HG02981 (cell line): ENCODE results near the gene ENTHD1.
"Not testable (repeated sequence)": the region's sequence is repeated elsewhere in the genome, so short reads cannot be mapped to it uniquely, and the experiment has no call there.

Source experiments
- ATAC-seq: cut with Tn5 transposase; IDR thresholded peaks from one replicate; pipeline ENCODE4 v1.9.1; 2021; ENCODE audit warnings: mild to moderate bottlenecking, moderate library complexity; ENCODE audit not compliant: unreplicated experiment

ENTHD1 gene

GRCh38 chr22:39900306-39901227, 7.0 kb upstream of the ENTHD1 start, which contains the start of gene GRAP2:
Gene GRAP2 (plus strand): TSS chr22:39901084. CDS start chr22:39947107, 46,023 bp downstream.
- ATAC-seq: peak; percentile 49

DNA sequence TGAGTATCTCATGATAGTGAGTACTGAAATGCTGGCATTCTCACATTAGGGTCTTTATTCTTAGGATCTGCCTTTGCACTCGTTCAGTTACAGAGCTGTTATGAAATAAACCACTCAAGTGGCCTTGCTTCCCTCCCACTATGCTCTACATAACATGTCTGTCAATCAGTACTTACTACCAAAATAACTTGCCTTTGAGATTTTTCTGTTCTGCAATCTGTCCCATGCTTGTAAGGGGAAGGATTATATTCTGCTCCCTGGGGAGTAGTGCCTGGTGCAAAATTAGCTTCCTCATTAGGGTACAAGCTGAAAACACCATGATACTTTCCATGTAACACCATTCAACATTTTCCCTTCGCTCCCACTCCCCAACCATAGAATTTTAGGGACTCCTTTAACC, 5.4 kb upstream of the ENTHD1 start:
- ATAC-seq: no peak

GRCh38 chr22:39897841-39898240, 4.3 kb upstream of the ENTHD1 start:
- ATAC-seq: no peak

GRCh38 chr22:39896313-39896996, 2.9 kb upstream of the ENTHD1 start:
- no peak for ATAC-seq

DNA sequence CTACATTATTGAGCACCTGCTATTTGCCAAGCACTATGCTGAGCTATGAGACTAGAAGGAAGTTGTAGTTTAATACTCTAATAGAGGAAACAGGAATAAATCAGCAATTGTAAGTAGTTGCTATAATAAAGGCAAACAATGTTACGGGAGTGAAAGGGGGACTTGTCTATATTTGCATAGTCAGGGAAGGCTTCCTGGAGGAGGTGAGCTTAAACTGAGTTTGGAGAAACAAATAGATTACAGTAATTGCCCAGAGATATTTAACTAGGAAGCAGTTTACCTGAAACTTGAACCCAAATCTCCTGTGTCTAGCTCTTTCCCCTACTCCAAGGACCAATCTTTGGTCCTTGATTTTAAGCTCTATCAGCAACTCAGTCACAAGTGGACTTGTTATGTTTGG, 2.1 kb upstream of the ENTHD1 start:
- ATAC-seq: no peak

DNA sequence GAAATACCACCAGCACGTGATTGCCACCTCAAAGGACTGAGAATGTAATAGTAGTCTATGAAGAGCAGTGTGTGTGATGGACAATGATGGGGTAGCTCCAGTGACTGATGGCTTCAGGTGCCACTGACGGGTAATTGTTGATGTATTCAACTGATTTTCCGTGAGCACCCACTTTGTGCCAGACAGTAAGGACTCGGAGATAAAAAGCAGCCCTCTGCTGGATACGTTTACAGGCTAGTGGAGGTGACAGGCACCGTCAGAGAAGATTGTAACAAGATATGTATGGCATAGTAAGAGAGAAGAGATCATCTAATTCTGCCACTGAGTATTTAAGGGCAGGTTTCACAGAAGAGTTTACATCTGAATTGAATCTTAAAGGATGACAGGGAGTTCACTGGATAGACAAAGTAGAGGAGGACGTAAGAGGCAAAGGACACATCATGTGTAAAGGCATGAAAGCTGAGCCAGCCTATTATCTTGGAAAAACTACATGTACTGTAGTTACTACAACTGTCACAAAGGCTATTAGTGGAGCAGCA, 1.1 kb upstream of the ENTHD1 start:
- ATAC-seq: no peak

- ATAC-seq: not testable (repeated sequence)
These were observed 3.6 kb downstream of the ENTHD1 start for GRCh38 chr22:39889924-39890323.

DNA sequence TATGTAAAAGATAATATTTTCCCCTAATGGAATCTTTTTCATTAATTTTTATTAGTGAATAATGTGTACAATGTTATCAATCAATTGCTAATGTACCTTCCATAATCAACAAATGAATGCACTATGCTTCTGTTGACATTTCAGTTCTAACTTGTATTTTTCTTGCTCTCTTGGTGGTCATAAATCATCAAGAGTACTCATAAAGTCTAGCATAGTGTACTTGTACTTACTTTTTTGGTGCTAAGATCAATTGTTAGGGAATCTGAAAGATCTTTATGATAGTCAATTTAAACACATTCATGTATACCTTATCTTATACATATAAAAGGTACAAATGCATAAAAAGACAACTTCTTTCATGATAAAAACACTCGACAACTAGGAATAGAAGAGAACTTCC, 10.5 kb downstream of the ENTHD1 start:
- no peak for ATAC-seq

DNA sequence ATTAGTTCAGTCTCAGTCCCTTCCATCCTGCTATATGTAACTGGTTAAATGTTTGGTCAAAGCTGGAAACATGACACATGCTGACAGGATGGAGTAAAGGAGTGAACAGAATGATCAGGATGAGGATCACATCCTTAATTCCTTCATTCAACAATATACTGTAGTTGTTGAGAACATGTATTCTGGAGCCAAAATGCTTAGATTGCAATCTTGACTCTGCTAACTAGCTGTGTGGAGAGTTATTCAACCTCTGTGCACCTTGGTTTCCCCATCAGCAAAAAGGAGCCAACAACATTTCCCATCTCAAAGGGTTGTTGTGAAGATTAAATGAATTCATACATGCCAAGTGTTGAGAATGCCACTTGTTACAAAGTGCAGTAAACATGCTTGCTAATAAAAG, 12.8 kb downstream of the ENTHD1 start:
- ATAC-seq: no peak

- no peak for ATAC-seq
These were observed 16.3 kb downstream of the ENTHD1 start for GRCh38 chr22:39877079-39877845.

GRCh38 chr22:39875176-39875885, 18.2 kb downstream of the ENTHD1 start:
- not testable (repeated sequence) for ATAC-seq

DNA sequence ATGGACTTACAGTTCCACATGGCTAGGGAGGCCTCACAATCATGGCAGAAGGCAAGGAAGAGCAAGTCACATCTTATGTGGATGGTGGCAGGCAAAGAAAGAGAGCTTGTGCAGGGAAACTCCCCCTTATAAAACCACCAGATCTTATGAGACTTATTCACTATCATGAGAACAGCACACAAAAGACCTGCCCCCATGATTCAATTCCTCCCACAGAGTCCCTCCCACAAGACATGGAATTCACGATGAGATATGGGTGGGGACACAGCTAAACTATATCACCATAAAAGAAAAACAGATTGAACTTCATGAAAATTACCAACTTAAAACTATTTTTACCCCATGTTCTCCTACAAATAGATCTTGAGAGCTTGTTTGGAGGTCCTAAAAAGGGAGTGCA, 19.6 kb downstream of the ENTHD1 start:
- ATAC-seq: no peak

- ATAC-seq: no peak
These were observed 21.0 kb downstream of the ENTHD1 start for GRCh38 chr22:39872548-39872947.

GRCh38 chr22:39871008-39871798, 22.4 kb downstream of the ENTHD1 start:
- ATAC-seq: no peak

- ATAC-seq: not testable (repeated sequence)
These were observed 23.8 kb downstream of the ENTHD1 start for GRCh38 chr22:39869797-39870196.

- no peak for ATAC-seq
These were observed 24.8 kb downstream of the ENTHD1 start for GRCh38 chr22:39868741-39869140.

DNA sequence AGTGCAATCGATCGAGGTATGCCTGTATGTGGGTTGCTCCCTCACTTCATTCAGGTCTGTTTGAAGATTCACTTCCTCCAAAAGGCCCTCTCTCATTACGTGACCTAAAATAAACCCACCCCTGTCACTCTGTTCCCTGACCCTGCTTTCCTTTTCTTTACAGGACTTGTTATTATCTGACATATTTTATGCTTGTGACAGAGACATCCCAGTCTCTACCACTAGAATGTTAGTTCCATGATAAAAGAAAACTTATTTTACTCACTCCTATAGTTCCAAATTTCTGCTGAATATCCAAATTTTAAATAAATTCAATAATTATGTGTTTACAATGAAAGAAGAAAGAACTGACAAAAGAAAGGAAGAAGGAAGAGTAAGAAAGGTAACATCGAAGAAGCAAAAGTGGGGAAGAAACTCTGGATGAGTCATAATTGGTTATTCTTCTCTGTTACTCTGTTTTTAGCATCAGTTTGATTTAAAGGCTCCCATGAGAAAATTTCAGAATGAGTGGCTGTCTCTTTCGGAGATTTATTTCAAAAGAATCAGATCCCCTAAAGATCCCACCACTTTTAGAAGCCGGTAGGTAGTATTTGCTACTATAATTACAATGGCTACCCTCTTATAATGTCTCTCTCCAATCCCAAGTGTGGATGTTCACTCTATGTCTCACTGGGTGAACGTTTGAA, 33.5 kb downstream of the ENTHD1 start:
- no peak for ATAC-seq

DNA sequence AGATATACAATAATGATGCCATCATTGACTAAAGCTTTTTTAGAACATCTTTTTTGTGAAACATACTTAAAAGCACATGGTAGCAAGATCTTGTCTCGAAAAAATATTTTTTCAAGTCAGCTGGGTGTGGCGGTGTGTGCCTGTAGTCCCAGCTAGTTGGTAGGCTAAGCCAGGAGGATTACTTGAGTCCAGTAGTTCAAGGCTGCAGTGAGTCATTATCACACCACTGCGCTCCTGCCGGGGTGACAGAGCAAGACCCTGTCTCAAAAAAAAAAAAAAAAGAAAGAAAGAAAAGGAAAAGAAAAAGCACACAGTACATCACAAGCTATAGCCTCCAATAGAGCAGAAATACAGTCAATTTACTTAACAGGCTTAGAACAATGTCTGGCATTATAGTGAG, 37.0 kb downstream of the ENTHD1 start:
- ATAC-seq: no peak

- ATAC-seq: no peak
These were observed 40.8 kb downstream of the ENTHD1 start for GRCh38 chr22:39852799-39853198.
